ENCODE results near the gene TNFRSF1A.
A peak's percentile ranks its signal among the peaks of the same experiment; 100 is the strongest.

Gene TNFRSF1A

GRCh38 chr12:6336889-6337853 is 4.7 kb downstream of the TNFRSF1A start:
- TF ChIP-seq CTCF (IDR thresholded peaks at IDR 0.05; ENCODE audit: insufficient read depth, low read length, poor library complexity, severe bottlenecking) (no peak), EZH2phosphoT487 (conservative IDR thresholded peaks at IDR 0.05; ENCODE audit: low read length) (no peak)
- no peaks in the 10 kb centered on the region for H3K79me2 ChIP-seq (ENCODE audit: insufficient read depth, low read length)
- no peak overlapping the region for H3K4me3 ChIP-seq (ENCODE audit: insufficient read depth, low read length, poor library complexity, severe bottlenecking)

GRCh38 chr12:6336079-6336888 is 5.6 kb downstream of the TNFRSF1A start:
- H3K9me2 ChIP-seq (replicated peaks; ENCODE audit: insufficient read depth, low read length), result no peaks in the 10 kb centered on the region
- H3K79me2 ChIP-seq (ENCODE audit: insufficient read depth, low read length), result no peaks in the 10 kb centered on the region
- no peak overlapping the region for H3K4me3 ChIP-seq (ENCODE audit: insufficient read depth, low read length, poor library complexity, severe bottlenecking)
- H3K27me3 ChIP-seq (ENCODE audit: low read length), result no peaks in the 10 kb centered on the region
- H3K4me2 ChIP-seq (ENCODE audit: low read depth, low read length, poor library complexity, severe bottlenecking), result no peak overlapping the region
- H4K20me1 ChIP-seq (ENCODE audit: low read depth, low read length), result no peaks in the 10 kb centered on the region
- no peak overlapping the region for H3K9ac ChIP-seq (ENCODE audit: low read length)
- H3K9me3 ChIP-seq (ENCODE audit: insufficient read depth, low read length), result no peaks in the 10 kb centered on the region
- H2AFZ ChIP-seq (ENCODE audit: low read depth, low read length, severe bottlenecking), result no peak overlapping the region
- H3K36me3 ChIP-seq (ENCODE audit: low read length), result no peaks in the 10 kb centered on the region
- no peaks in the 10 kb centered on the region for H3F3A ChIP-seq (ENCODE audit: insufficient read depth)
- TF ChIP-seq EZH2phosphoT487 (conservative IDR thresholded peaks at IDR 0.05; ENCODE audit: low read length) (no peak), CTCF (IDR thresholded peaks at IDR 0.05; ENCODE audit: insufficient read depth, low read length, poor library complexity, severe bottlenecking) (no peak)
- no peak overlapping the region for H3K27ac ChIP-seq (ENCODE audit: low read depth, low read length)

More at GRCh38 chr12:6336889-6337853, 4.7 kb downstream of the TNFRSF1A start:
- no peak overlapping the region for H2AFZ ChIP-seq (ENCODE audit: low read depth, low read length, severe bottlenecking)
- H3K9me2 ChIP-seq (replicated peaks; ENCODE audit: insufficient read depth, low read length), result no peaks in the 10 kb centered on the region
- no peak overlapping the region for H3K27ac ChIP-seq (ENCODE audit: low read depth, low read length)
- H3F3A ChIP-seq (ENCODE audit: insufficient read depth), result no peaks in the 10 kb centered on the region
- H3K36me3 ChIP-seq (ENCODE audit: low read length), result no peaks in the 10 kb centered on the region
- H3K27me3 ChIP-seq (ENCODE audit: low read length), result no peaks in the 10 kb centered on the region
- no peaks in the 10 kb centered on the region for H3K9me3 ChIP-seq (ENCODE audit: insufficient read depth, low read length)
- no peak overlapping the region for H3K9ac ChIP-seq (ENCODE audit: low read length)
- H4K20me1 ChIP-seq (ENCODE audit: low read depth, low read length), result no peaks in the 10 kb centered on the region
- H3K4me2 ChIP-seq (ENCODE audit: low read depth, low read length, poor library complexity, severe bottlenecking), result no peak overlapping the region

- Histone ChIP-seq H3K4me2 (ENCODE audit: low read depth, low read length, poor library complexity, severe bottlenecking) (no peak overlapping the region), H3K36me3 (ENCODE audit: low read length) (no peaks in the 10 kb centered on the region), H3K79me2 (ENCODE audit: insufficient read depth, low read length) (no peaks in the 10 kb centered on the region), H3K9me3 (ENCODE audit: insufficient read depth, low read length) (no peaks in the 10 kb centered on the region), H3K27me3 (ENCODE audit: low read length) (no peaks in the 10 kb centered on the region), H3K27ac (ENCODE audit: low read depth, low read length) (no peak overlapping the region), H3F3A (ENCODE audit: insufficient read depth) (no peaks in the 10 kb centered on the region), H3K9me2 (replicated peaks; ENCODE audit: insufficient read depth, low read length) (no peaks in the 10 kb centered on the region), H4K20me1 (ENCODE audit: low read depth, low read length) (no peaks in the 10 kb centered on the region), H2AFZ (ENCODE audit: low read depth, low read length, severe bottlenecking) (no peak overlapping the region), H3K9ac (ENCODE audit: low read length) (no peak overlapping the region), H3K4me3 (ENCODE audit: insufficient read depth, low read length, poor library complexity, severe bottlenecking) (no peak overlapping the region)
- peak; percentile 53 for TF ChIP-seq CTCF (IDR thresholded peaks at IDR 0.05; ENCODE audit: insufficient read depth, low read length, poor library complexity, severe bottlenecking)
- TF ChIP-seq EZH2phosphoT487 (conservative IDR thresholded peaks at IDR 0.05; ENCODE audit: low read length), result no peak
Measured at GRCh38 chr12:6335451-6336078, 6.3 kb downstream of the TNFRSF1A start.

Data from SU-DHL-6 (cell line).